HG03558 (cell line): ENCODE results near the gene KPRP.

Experiments used
- ATAC-seq: cut with Tn5 transposase; IDR thresholded peaks from one replicate; pipeline ENCODE4 v1.9.1; 2021; ENCODE audit warnings: moderate number of reproducible peaks; ENCODE audit not compliant: unreplicated experiment; ENCODE audit errors: extremely low read depth

KPRP gene

DNA sequence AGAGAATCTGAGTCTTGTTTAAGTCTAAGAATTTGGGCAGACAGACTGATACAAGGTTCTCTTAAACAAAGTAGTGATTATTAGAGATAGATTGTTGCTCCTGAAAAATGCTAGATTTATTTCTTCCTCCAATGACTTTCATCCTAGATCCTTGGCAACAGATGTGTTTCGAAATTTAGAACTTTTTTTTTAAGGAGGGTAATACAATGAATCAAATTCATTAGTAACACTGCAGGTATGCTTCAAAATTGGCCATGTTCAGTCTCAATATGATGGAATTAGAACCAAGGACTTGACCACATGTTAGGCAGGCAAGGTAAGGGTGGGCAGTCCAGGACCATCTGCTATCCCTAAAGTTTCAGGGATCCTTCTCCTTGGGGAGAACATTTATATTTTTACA, 12.6 kb downstream of the KPRP start:
- no peak for ATAC-seq

DNA sequence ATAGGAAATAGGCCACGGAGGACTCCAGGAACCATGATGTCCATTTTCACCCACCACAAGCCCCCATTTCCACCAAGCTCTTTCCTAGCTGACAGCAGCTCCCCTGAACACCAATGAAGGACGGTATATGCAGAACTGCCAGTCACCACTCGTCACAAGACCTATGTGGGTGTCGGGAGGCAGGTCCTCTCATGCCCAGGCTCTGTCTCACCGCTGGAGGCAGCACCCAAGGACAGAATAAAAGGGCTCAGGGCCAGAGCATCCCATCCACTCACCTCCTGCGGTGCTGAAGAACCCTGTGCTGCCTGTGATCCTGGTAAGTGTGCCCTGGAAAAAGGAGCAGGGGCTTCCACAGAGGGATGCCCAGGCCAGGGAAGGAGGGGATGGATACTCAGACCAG, 17.1 kb downstream of the KPRP start, which contains the start of gene LCE1F:
Gene LCE1F, plus strand, starts transcription at position 266 of the 400 bp plus-strand sequence. CDS start 1,232 bp downstream, outside the sequence.
- ATAC-seq: no peak

DNA sequence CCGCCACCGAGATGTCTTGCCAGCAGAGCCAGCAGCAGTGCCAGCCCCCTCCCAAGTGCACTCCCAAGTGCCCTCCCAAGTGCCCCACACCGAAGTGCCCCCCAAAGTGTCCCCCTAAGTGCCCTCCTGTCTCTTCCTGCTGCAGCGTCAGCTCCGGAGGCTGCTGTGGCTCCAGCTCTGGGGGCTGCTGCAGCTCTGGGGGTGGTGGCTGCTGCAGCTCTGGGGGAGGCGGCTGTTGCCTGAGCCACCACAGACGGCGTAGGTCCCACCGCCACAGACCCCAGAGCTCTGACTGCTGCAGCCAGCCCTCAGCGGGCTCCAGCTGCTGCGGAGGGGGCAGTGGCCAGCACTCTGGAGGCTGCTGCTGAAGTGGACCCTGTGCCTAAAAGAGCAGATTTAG, 18.5 kb downstream of the KPRP start:
- no peak for ATAC-seq

DNA sequence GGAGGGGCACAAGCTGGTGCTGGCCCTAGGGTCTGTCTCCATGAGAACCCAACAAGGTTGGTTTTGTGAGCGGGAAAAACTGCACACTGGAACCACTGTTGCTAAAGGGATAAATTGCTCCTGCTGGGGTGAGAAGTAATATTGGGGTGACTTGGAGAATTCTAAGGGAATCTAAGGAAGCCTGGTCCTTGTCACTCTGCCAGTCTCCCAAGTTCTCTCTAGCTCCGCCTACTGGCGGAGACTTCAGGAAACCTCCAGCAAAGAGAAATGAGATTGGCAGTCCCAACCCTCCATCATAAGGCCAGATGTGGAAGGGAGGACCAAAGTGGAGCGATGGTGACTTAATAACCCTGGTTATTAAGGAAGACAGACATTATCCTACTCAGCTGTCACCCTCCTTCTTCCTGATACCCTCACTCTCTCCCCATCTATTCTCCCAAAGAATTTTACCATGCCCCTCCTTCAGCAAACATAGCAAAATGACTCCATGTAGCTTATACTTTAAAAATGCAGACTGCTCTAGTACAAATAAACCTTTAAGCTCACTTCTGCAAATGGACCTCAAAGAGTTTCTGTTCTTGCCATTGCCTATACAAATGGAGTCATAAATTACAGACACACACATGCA, 19.8 kb downstream of the KPRP start:
- no peak for ATAC-seq

DNA sequence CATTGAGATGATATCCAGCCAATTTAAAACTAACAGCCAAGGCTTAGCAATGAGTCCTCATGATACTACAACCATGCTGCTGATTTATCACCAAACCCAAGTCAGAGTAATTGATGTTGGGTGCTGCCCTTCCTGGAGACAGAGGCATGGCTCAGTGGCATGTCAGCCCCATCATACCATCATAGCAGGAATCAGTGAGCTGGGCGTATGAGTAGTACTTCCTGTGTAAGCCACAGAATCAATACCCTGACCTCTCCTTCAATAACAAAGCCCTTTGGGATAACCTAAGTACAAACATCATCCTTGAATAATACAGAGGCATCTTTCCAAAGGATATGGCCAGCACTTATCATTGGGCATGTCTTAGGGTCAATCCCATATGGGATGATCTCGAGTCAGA, 25.3 kb downstream of the KPRP start:
- no peak for ATAC-seq

DNA sequence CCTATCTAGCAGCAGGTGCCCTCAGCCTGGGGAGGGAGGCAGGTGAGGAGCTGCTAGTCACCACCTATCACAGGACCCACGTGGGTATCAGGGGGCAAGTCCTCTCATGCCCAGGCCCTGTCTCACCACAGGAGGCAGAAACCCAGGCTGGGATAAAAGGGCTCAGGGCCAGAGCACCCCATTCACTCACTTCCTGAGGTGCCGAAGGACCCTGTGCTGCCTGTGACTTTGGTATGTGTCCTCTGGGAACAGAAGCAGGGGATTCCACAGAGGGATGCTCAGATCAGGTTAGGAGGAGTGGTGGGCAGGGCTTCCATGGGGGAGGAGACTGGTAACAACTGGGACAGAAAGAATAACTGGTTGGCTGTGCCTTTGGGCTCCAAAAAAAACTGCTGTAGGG, 28.3 kb downstream of the KPRP start, which contains the start of gene LCE1E:
Gene LCE1E, plus strand, starts transcription at position 181 of the 400 bp plus-strand sequence. CDS start 1,043 bp downstream, outside the sequence.
- no peak for ATAC-seq

DNA sequence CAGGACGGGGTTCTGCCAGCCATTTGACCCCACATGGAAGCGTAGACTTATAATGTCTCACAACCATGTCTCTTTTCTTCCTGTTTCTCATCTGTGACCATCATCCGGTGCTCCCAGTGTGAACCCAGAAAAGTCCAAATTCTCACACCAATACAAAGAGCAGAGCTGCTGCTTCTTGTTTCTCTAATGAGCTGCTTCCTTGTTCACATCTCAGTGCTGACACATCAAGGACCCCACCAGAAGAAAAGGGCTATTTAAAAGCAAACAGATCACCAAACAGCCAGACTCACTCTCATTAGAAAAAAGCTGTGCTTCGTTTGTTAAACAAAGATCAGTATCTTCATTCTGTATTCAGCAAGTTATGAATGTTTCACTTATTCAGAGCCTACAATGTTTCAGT, 37.9 kb downstream of the KPRP start:
- ATAC-seq: no peak

DNA sequence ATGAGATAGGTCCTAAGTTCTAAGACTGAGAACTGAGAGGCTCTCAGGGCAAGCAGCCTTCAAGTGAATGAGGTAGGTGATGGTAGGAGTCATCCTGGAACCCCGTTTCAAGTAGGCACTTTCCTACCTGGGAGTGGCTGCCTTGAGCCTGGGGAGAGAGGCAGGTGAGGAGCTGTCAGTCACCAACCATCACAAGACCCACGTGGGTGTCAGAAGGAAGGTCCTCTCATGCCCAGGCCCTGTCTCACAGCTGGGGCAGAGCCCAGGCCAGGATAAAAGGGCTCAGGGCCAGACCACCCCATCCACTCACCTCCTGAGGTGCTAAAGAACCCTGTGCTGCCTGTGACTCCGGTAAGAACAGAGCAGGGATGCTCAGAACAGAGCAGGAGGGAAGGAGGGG, 38.6 kb downstream of the KPRP start, which contains the start of gene LCE1D:
Gene LCE1D, plus strand, starts transcription at position 301 of the 400 bp plus-strand sequence. CDS start 1,074 bp downstream, outside the sequence.
- no peak for ATAC-seq

DNA sequence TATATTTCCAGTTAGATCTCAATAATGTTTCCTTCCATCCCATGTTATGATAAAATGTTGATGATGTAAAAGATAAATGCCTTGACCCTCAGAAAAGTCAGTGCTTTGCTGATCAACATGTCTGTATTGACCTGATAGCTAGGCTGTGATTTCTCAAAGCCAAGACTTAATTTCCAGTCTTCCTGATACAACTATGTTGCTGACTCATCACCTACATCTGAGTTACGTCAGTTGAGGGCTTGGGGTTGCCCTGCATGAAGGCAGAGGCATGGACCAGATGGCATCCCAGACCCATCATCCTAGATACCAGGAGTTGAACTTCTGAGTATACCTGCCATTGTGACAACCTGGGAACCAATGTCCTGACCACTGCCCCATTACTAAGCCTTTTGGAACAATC, 43.5 kb downstream of the KPRP start:
- ATAC-seq: no peak

GRCh38 chr1:152806576-152806975, 48.8 kb downstream of the KPRP start, which contains the start of gene LCE1C:
LCE1C (minus strand) TSS chr1:152806651; CDS start chr1:152805478, 1,173 bp downstream.
- ATAC-seq: no peak

DNA sequence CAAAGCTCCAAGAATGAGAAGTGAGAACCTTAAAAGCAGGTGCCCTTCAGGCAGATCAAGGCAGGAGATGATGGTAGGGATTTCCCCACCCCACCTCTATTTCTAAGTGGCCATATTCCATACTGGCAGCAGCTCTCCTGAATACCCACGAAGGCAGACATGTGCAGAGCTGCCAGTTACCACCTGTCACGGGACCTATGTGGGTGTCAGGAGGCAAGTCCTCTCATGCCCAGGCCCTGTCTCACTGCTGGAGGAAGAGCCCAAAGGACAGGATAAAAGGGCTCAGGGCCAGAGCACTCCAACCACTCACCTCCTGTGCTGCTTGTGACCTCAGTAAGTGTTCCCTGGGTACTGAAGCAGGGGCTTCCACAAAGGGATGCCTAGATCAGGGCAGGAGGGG, 53.2 kb downstream of the KPRP start:
- ATAC-seq: no peak
